Effector CD8-positive, alpha-beta T cell (primary cell): ENCODE data around the gene ADAMTS19.
"Not testable (repeated sequence)": the region's sequence is repeated elsewhere in the genome, so short reads cannot be mapped to it uniquely, and the experiment has no call there.

ENCODE experiments used
- DNase-seq: peaks from one replicate; lab custom pipeline; 2025; lab: John Stamatoyannopoulos, UW

ADAMTS19 gene

GRCh38 chr5:129584496-129584895 lies 124.4 kb downstream of the ADAMTS19 start:
- DNase-seq: not testable (repeated sequence)

DNA sequence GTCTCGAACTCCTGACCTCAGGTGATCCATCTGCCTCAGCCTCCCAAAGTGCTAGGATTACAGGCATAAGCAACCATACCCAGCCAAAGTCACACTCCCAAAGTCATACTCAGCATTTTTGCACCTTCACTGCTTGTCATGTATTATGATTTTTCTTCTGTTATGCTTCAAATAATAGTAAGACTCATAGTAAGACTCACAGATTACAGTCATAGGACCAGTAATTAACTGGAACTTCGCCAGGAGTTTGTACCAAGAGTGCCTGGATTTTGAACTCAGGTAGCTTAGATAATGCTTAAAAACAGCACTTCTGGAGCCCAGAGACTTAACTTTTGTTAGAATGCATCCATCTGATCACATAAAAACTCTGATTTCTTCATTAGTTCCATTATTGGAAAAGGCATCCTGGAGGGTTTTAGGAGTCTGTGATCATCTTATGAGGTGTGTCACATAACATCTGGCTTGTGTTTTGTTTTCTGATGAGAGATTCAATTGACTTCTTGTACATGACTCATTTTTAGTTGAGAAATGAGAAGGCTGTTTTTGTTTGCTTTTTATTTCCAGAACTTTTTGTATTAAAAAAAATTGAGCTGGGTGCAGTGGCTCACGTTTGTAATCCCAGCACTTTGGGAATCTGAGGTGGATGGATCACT lies 131.5 kb downstream of the ADAMTS19 start:
- DNase-seq: no peak

DNA sequence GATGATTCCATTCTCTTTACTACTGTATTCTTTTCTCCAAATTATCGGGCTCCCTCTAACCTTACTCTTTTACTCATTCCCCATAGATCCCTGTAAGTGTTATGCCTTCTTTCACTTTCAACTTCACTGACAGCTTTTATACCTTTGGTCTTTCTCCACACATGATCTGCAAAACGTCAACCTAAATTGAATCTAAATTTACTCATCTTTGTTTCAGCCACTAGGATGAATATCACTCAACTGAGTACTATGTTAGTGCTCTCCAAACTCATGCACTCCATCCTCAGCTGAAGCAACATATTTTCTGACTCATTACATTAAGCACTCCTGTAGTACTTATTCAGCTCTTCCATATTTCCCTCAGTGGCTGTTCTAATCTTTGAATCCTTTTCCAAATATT lies 133.4 kb downstream of the ADAMTS19 start:
- no peak for DNase-seq

- DNase-seq: no peak
Measured at GRCh38 chr5:129601576-129601975, 141.5 kb downstream of the ADAMTS19 start.

DNA sequence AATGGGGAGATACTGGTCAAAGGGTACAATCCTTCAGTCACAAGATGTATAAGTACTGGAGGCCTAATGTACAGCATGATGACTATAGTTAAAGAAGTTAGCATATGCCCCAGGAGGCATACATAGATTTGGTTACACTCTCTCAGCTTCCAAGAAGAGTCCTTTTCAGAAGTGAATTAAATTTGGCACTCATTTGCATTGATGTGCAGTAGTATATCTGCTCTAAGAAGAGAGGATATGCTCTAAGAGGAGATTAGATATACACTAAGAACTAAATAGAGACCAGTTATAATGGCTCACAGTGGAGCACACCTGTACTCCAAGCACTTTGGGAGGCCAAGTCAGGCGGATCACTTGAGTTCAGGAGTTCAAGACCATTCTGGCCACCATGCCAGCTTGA lies 148.3 kb downstream of the ADAMTS19 start:
- DNase-seq: no peak

DNA sequence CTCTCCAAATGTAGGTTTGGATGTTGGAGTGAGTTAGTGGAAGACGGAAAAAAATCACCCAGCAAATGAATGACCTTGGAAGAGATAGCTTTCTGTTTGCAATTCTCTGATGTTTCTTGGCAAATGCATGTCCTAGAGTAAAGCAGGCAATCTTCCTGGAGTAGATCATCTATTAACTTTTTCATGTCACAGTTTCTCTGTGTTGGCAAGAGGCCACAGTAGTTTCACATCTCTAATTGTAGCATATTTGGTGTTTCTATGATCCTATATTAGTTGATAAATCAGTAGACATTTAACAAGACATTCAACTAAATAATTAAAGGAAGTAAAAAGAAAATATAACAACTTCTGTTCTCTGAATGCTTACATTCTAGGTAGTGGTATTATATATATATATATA lies 149.6 kb downstream of the ADAMTS19 start:
- DNase-seq: no peak

- DNase-seq: no peak
Measured at GRCh38 chr5:129616517-129616916, 156.4 kb downstream of the ADAMTS19 start.

DNA sequence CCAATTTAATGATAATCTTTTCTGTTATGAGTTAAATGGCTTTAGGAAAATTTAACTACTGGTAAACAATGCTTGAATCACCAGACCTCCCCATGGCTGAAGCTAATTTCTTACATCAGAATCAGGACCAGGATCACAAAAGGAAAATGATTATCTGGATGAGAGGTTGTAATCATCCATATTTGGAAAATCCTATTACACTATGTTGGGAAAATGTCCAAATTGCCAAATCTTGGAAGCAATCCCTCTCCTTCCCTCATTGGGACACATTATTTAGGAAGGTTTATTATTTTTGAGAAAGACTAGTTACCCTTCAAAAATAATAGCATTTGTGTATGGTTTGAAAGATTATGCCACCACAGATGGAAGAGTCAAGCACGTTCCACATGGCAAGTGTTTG lies 157.1 kb downstream of the ADAMTS19 start:
- no peak for DNase-seq

DNA sequence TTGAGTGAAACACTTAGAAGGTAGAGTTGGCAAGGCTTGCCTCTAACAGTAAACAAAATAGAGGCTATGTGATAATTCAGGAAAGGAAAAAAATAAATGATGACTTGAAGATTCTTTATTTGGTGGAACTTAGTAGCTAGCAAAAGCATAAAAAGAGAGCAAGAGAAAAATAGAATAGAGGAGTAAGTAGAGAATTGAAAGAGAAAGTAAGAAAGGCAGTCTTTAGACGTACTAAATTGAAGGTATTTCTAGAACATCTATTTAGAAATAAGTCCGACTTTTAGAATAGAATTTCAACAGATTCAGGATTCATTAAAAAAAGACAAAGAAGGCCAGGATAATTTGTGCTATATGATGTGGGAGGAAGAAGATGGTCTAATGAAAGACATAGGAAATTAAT lies 159.7 kb downstream of the ADAMTS19 start:
- no peak for DNase-seq

GRCh38 chr5:129622531-129622930 lies 162.4 kb downstream of the ADAMTS19 start:
- no peak for DNase-seq

DNA sequence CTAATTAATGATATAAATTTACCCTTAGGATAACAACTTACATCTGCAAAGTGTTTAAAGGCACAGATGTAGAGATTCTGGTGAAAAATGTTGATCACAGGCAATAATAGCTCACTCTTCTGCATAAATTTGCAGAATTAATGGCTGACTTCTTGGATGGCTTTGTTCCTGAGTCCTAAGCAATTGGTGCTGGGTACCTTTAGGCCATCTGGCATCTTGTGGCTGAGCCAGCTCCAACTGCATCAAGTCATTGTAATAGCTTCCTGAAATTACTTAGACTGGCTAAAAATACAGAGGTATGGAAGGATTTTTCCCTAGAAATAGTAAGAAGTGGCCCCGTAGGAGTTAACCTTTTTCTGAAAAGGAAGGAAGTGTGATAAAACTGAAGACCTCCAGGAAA lies 169.5 kb downstream of the ADAMTS19 start:
- DNase-seq: no peak

DNA sequence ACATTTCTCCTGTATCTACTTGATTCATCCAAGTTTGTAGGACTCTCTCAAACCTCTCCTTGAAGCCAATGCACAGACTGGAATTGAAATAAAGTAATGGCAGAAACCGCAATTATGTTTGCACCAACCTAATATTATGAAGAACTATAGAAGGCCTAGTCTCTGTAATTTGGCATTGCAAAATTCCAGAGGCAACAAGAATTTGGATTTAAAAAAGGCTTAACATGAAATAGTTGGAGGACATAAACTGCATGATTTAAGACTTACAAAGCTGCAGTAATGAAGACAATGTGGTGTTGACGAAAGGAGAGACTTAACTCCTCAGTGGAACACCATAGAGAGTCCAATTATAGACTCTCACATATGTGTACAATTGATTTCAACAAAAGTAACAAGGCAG lies 170.0 kb downstream of the ADAMTS19 start:
- DNase-seq: no peak

DNA sequence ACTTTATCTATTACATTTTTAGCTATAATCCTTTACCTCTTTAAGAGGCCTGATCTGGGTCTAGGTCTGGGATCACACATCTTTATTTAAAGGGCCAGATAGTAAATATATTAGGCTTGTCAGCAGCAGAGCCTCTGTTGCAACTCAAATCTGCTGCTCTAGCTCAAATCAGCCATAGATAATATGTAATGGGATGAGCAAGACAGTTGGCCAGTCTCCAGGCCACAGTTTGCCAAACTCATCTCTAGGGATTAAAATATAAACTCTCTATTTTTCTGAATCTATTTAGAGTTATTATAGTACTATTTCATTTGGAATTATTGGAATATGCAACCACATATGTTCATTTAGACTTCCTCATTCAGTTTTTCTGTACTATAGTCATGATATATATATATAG lies 171.9 kb downstream of the ADAMTS19 start:
- DNase-seq: no peak

DNA sequence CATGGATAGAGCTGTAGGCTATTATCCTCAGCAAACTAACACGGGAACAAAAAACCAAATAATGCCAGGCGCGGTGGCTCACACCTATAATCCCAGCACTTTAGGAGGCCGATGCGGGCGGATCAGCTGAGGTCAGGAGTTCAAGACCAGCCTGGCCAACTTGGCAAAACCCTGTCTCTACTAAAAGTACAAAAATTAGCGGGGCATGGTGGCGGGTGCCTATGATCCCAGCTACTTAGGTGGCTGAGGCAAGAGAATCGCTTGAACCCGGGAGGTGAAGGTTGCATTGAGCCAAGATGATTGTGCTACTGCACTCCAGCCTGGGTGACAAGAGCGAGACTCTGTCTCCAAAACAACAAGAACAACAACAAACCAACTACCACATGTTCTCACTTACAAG lies 177.4 kb downstream of the ADAMTS19 start:
- DNase-seq: not testable (repeated sequence)

DNA sequence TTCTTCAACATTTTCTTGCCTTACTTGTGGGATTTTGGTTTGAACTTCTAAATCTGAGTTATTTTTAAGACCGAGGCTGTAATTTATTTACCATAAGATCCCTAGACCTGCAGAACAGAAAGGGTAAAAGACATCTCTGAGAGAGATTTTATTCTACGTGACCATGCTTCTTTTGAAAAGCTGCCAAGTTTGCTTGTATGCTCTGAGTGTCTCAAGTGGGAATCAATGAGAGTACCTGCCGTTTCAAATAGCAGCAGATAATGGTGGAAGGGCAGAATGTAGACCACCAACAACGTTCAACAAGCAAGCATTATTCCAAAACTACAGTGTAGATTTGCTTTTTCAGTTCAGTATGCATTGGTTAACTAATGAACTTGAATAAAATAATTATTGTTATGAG lies 179.2 kb downstream of the ADAMTS19 start:
- no peak for DNase-seq

GRCh38 chr5:129652349-129653056 lies 192.4 kb downstream of the ADAMTS19 start:
- DNase-seq: no peak

- DNase-seq: no peak
Measured at GRCh38 chr5:129653057-129653375, 192.9 kb downstream of the ADAMTS19 start.

DNA sequence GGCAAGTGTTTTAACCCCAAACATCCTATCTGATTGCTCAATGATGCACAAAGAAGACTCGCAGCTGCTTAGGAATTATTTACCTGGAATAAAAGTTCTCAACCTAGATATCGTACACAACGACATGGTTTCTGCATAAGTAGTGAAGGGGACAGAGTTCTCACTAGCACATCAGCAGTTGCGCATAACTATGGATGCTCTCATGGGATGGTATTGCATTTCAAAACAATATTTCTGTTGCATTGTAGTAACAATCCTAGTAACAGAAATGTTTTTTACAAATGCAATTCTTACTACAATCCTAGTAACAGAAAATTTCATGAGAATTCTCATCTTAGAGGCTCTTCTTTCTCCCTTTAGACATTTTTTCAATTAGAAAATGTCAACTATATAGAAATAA lies 193.3 kb downstream of the ADAMTS19 start:
- no peak for DNase-seq

DNA sequence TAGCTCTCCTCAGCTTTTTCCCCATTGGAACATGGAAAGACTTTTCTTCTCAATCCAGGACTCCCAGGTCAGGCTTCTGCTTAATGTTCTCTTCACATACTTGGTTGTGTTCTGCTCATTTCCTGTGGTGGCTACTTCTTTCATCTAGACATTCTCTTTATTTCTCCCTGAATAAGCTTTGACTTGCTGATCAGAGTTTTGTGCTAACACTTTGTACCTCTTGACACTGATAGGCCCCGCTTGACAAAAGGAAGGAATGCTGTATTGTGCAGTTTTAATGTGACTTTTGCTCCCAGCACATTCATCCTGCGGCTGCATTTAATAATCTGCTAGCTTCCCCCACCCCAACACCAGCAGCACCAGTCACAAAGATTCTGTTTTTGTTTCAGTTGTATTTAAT lies 196.9 kb downstream of the ADAMTS19 start:
- DNase-seq: no peak

- no peak for DNase-seq
Measured at GRCh38 chr5:129658801-129659200, 198.7 kb downstream of the ADAMTS19 start.

DNA sequence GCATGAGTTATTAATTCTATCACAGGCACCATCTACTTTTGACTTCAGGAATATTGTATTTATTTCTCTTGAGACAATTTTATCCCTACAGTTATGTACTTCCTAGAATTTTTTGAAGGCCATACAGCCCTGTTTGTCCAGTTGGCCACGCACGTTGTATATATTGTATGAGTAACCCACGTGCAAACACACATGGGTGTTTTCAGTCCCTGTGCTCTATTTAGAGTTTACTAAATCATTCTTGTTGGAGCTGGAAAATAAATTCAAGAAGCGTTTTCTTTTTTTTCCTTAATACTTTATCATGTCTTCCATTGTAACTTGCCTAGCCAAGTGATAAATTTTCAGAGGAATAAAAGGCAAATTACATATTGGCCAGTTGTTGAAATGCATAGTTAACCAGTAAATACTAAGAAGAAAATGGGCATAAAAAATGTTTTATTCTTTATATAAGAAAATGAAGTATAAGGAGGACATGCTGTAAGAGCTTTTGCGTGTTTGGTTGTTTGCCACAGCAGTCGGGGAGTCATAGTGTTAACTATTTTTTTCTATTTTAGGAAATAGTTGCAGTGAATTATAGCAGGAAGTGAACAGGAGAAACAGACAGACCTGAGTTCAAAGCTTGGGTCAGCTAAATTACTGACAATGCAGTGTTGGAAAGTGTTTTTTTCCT lies 201.4 kb downstream of the ADAMTS19 start:
- DNase-seq: no peak

- DNase-seq: no peak
Measured at GRCh38 chr5:129664336-129664937, 204.3 kb downstream of the ADAMTS19 start.

GRCh38 chr5:129670957-129671500 lies 210.9 kb downstream of the ADAMTS19 start:
- no peak for DNase-seq
